PC-3 (cell line): ENCODE measurements around the gene ARHGAP27. TPM values are rescaled to one million over a fixed set of nuclear protein-coding genes. Genes with fewer than 3 reads are reported as not detected.

Experiments
- ATAC-seq: fragments of 200-7000 bp; cut with Tn5 transposase; 2 replicates; pipeline ENCODE4 v1.9.1; 2020; ENCODE audit warnings: mild to moderate bottlenecking, moderate library complexity
- BruUV-seq: library from RNA; stranded (reverse); fragments of 400-500 nt; replicated peaks from 2 replicates; lab custom pipeline; 2021; lab: Mats Ljungman, UMichigan
- CTCF ChIA-PET: fragments of 300-600 bp; sonication (Branson Sonifier 250); formaldehyde crosslinking; loops from one replicate; lab custom pipeline; 2022; ENCODE audit warnings: antibody characterized with exemption; lab: Charles Lee
- POLR2A ChIA-PET: fragments of 300-600 bp; sonication (Branson Sonifier 250); formaldehyde crosslinking; loops from one replicate; lab custom pipeline; 2022; ENCODE audit warnings: antibody characterized with exemption; ENCODE audit not compliant: unreplicated experiment; lab: Charles Lee
- DNase-seq: peaks from one replicate; pipeline ENCODE4 v3.0.0-alpha.2; 2015
- H2AFZ ChIP-seq: fragments of 300-600 bp; sonication (generic); 2 replicates; pipeline ENCODE4 v1.6.0; 2016; ENCODE audit warnings: antibody characterized with exemption, low read length
- H3F3A ChIP-seq: fragments of 300-600 bp; sonication (generic); one replicate; pipeline ENCODE4 v1.6.0; 2017; ENCODE audit warnings: antibody characterized with exemption, low read length, control low read depth, mild to moderate bottlenecking; ENCODE audit not compliant: unreplicated experiment
- H3K27ac ChIP-seq: fragments of 300-600 bp; sonication (generic); 2 replicates; pipeline ENCODE4 v1.5.1; 2016; ENCODE audit warnings: mild to moderate bottlenecking, low read length
- H3K27me3 ChIP-seq: fragments of 300-600 bp; sonication (generic); 2 replicates; pipeline ENCODE4 v1.6.1; 2016; ENCODE audit warnings: low read length, mixed read lengths
- H3K36me3 ChIP-seq: fragments of 300-600 bp; sonication (generic); 2 replicates; pipeline ENCODE4 v1.6.1; 2016; ENCODE audit warnings: low read depth, mixed run types, low read length, mixed read lengths
- H3K4me1 ChIP-seq: fragments of 300-600 bp; sonication (generic); 2 replicates; pipeline ENCODE4 v1.5.1; 2016; ENCODE audit warnings: low read length; ENCODE audit not compliant: insufficient read depth
- H3K4me2 ChIP-seq: fragments of 300-600 bp; sonication (generic); 2 replicates; pipeline ENCODE4 v1.6.0; 2016; ENCODE audit warnings: low read length
- H3K4me3 ChIP-seq: fragments of 300-600 bp; sonication (generic); 2 replicates; pipeline ENCODE4 v1.5.1; 2016; ENCODE audit warnings: mild to moderate bottlenecking, low read length, mixed read lengths
- H3K79me2 ChIP-seq: fragments of 300-600 bp; sonication (generic); 2 replicates; pipeline ENCODE4 v1.6.1; 2017; ENCODE audit warnings: low read length, mixed read lengths
- H3K9ac ChIP-seq: fragments of 300-600 bp; sonication (generic); 2 replicates; pipeline ENCODE4 v1.6.0; 2016; ENCODE audit warnings: mild to moderate bottlenecking, low read length
- H3K9me2 ChIP-seq: fragments of 300-600 bp; sonication (generic); replicated peaks from 2 replicates; pipeline ENCODE4 v1.6.1; 2016; ENCODE audit warnings: mixed run types, low read length, mixed read lengths
- H3K9me3 ChIP-seq: fragments of 300-600 bp; sonication (generic); 2 replicates; pipeline ENCODE4 v1.6.1; 2016; ENCODE audit warnings: low read length, mixed read lengths
- H4K20me1 ChIP-seq: fragments of 300-600 bp; sonication (generic); 2 replicates; pipeline ENCODE4 v1.6.1; 2016; ENCODE audit warnings: low read length, mixed read lengths
- CTCF ChIP-seq: fragments of 300-600 bp; sonication (generic); conservative IDR thresholded peaks from 2 replicates; pipeline ENCODE4 v1.5.1; 2017; ENCODE audit warnings: antibody characterized with exemption, low read depth, mild to moderate bottlenecking, low read length
- EZH2 ChIP-seq: fragments of 300-600 bp; sonication (generic); IDR thresholded peaks from one replicate; pipeline ENCODE4 v1.6.1; 2017; ENCODE audit warnings: antibody characterized with exemption, mild to moderate bottlenecking, low read length; ENCODE audit not compliant: unreplicated experiment
- EZH2phosphoT487 ChIP-seq: fragments of 300-600 bp; sonication (generic); IDR thresholded peaks from 2 replicates; pipeline ENCODE4 v1.6.1; 2018; ENCODE audit warnings: mild to moderate bottlenecking, antibody characterized with exemption, low read length, borderline replicate concordance
- intact Hi-C: fragments of 100-400 bp; cut with micrococcal nuclease; formaldehyde crosslinking; loops from 2 replicates; pipeline ENCODE4 v1.9.0; 2023
- total RNA-seq: library from RNA; depleted of rRNA; stranded (reverse); fragments of >200 nt; gene quantifications from 2 replicates; pipeline ENCODE4 v1.2.3, GENCODE V29; 2014

ARHGAP27 gene
- total RNA-seq, 1 experiment from 2014 or later = 119 TPM

- intact Hi-C loops = no loop called here
- ATAC-seq = peak; percentile 18; the same call in 1 of the 2 replicates
- no peak for TF ChIP-seq CTCF
- no peak for TF ChIP-seq EZH2phosphoT487
- no peak for TF ChIP-seq EZH2
These were observed 27.2 kb downstream of the ARHGAP27 start for GRCh38 chr17:45405250-45406086.

DNA sequence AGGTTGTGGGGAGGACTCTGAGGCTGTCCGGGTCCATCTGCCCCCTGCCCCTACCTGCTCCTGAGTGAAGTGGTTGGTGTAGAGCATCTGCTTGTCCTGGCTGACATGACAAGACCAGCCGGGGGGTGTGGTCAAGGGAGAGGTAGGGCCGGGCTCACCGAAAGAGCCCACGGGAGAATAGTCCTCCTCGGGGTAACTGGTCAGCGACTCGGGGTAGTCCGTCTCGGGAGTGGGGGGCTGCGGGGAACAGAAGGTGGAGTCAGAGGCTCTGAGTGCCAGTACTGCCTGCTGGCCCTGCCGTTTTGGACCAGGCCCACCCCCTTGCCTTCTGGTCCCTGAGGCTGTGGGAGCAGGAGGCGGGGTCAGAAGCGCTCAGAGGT lies 27.8 kb downstream of the ARHGAP27 start:
- ATAC-seq (no peak), DNase-seq (no peak)
- Histone ChIP-seq H2AFZ (no peak overlapping the region), H3F3A (no peaks in the 10 kb centered on the region), H3K4me2 (no peak overlapping the region), H3K27ac (no peak overlapping the region), H3K79me2 (0 out of 2 replicates have a peak, but pooled peaks cover 19% of the 10 kb centered on the region), H3K4me3 (no peak overlapping the region), H3K9ac (no peak overlapping the region), H3K4me1 (no peaks in the 10 kb centered on the region), H4K20me1 (peaks cover 18% of the 10 kb centered on the region), H3K36me3 (peaks cover 47% of the 10 kb centered on the region), H3K9me3 (no peaks in the 10 kb centered on the region), H3K27me3 (no peaks in the 10 kb centered on the region), H3K9me2 (no peaks in the 10 kb centered on the region)
- no TSS peak for BruUV-seq
- TF ChIP-seq EZH2phosphoT487 (no peak), EZH2 (no peak), CTCF (no peak)
- ChIA-PET CTCF (no interaction called here), POLR2A (no interaction called here)
- intact Hi-C loops = no loop called here

More at GRCh38 chr17:45405250-45406086, 27.2 kb downstream of the ARHGAP27 start:
- H3K79me2 ChIP-seq = peaks cover 24% of the 10 kb centered on the region; the same call in 1 of the 2 replicates
- H3K4me2 ChIP-seq = no peak overlapping the region
- no peak overlapping the region for H2AFZ ChIP-seq
- H3K4me3 ChIP-seq = no peak overlapping the region
- no peak overlapping the region for H3K9ac ChIP-seq
- H3K9me2 ChIP-seq = no peaks in the 10 kb centered on the region
- H3K36me3 ChIP-seq = peaks cover 42% of the 10 kb centered on the region
- H3K4me1 ChIP-seq = no peaks in the 10 kb centered on the region
- H3K9me3 ChIP-seq = no peaks in the 10 kb centered on the region
- DNase-seq = no peak
- TSS peak; percentile 6 for BruUV-seq
- H3K27ac ChIP-seq = no peak overlapping the region
- H3F3A ChIP-seq = no peaks in the 10 kb centered on the region
- ChIA-PET POLR2A (no interaction called here), CTCF (no interaction called here)
- peaks cover 24% of the 10 kb centered on the region for H4K20me1 ChIP-seq
- no peaks in the 10 kb centered on the region for H3K27me3 ChIP-seq

- intact Hi-C loops = no loop called here
- Histone ChIP-seq H3K36me3 (peaks cover 53% of the 10 kb centered on the region), H3F3A (no peaks in the 10 kb centered on the region), H3K4me3 (no peak overlapping the region), H3K79me2 (0 out of 2 replicates have a peak, but pooled peaks cover 11% of the 10 kb centered on the region), H4K20me1 (peaks cover 11% of the 10 kb centered on the region), H3K9ac (no peak overlapping the region), H3K4me2 (no peak overlapping the region), H3K4me1 (no peaks in the 10 kb centered on the region), H3K27me3 (no peaks in the 10 kb centered on the region), H3K9me2 (no peaks in the 10 kb centered on the region), H3K27ac (no peak overlapping the region), H3K9me3 (no peaks in the 10 kb centered on the region), H2AFZ (no peak overlapping the region)
- no TSS peak for BruUV-seq
- ChIA-PET POLR2A (no interaction called here), CTCF (no interaction called here)
- TF ChIP-seq EZH2 (no peak), EZH2phosphoT487 (no peak), CTCF (no peak)
- ATAC-seq = no peak
- no peak for DNase-seq
These were observed 28.7 kb downstream of the ARHGAP27 start for GRCh38 chr17:45403906-45404490.
